ENCODE measurements around the gene MICALL1. TPM values are rescaled to one million over a fixed set of nuclear protein-coding genes. Genes with fewer than 3 reads are reported as not detected.

The MICALL1 gene
- total and polyA plus RNA-seq, 2 of the 13 experiments (the other 11 are each of a cell fraction or from before 2014, with no cell fraction given) = 7.6 to 10.6 TPM

GRCh38 chr22:37959231-37959825 is 53.2 kb downstream of the MICALL1 start (continued):
- TF ChIP-seq NR2C2 (CRISPR knock-in tag; IDR thresholded peaks at IDR 0.05; ENCODE audit: borderline replicate concordance) = no peak
- no peak for TF ChIP-seq ZNF556 (CRISPR knock-in tag; IDR thresholded peaks at IDR 0.05; ENCODE audit: borderline replicate concordance)
- no peak for TF ChIP-seq ZNF580 (CRISPR knock-in tag; IDR thresholded peaks at IDR 0.05; ENCODE audit: borderline replicate concordance, low read depth)
- TF ChIP-seq CENPX (CRISPR knock-in tag; IDR thresholded peaks at IDR 0.05) = no peak

- Histone ChIP-seq H3K27ac (ENCODE audit: extremely low read length, insufficient read depth, low read length) (no peak overlapping the region), H3K79me2 (ENCODE audit: insufficient read depth, low read length) (peaks cover 17% of the 10 kb centered on the region), H3K36me3 (replicated peaks in 1 of 2; ENCODE audit: control insufficient read depth in 1 of 2, insufficient read depth in 2 of 2, low read length in 2 of 2) (peaks cover 23 to 63% of the 10 kb centered on the region in 2 experiments), H3K4me1 (ENCODE audit: insufficient read depth, low read length) (peaks cover 34% of the 10 kb centered on the region), H4K20me1 (ENCODE audit: insufficient read depth, low read length) (no peaks in the 10 kb centered on the region), H3K9ac (ENCODE audit: insufficient read depth, low read depth, low read length) (no peak overlapping the region), H3K4me3 (replicated peaks in 1 of 3; ENCODE audit: insufficient read depth in 1 of 3, low read depth in 2 of 3, low read length in 3 of 3) (no peak overlapping the region), H3K9me3 (ENCODE audit: low read length) (no peaks in the 10 kb centered on the region), H3K4me2 (ENCODE audit: low read depth, low read length) (no peak overlapping the region), H2AFZ (ENCODE audit: low read length) (no peak overlapping the region), H3K27me3 (ENCODE audit: control insufficient read depth in 1 of 2, insufficient read depth in 2 of 2, low read length in 2 of 2) (no peaks in the 10 kb centered on the region)
- POLR2A ChIA-PET = no interaction called here
- intact Hi-C loops (cut with micrococcal nuclease; ENCODE audit: unreplicated experiment) = no loop called here
- in situ Hi-C loops (cut with HindIII; ENCODE audit: extremely low pct_ligation_motif_present, low pct_unique_long_range_greater_than_20kb) = no loop called here
- 100% methylated on average over 4 of the region's 4 CpGs for WGBS (ENCODE audit: low lambda C conversion rate)
- TF ChIP-seq ZNF644 (CRISPR knock-in tag; IDR thresholded peaks at IDR 0.05; ENCODE audit: low read depth) (no peak), ZNF121 (CRISPR knock-in tag; IDR thresholded peaks at IDR 0.05) (peak; percentile 37; the same call in 1 of the 2 replicates)
- BruUV-seq (replicated peaks) = no TSS peak
- DNase-seq (ENCODE audit: low spot score) (no peak), FAIRE-seq (no peak), ATAC-seq (no peak)
- CTCF ChIA-PET (ENCODE audit: low intra/inter-chr PET ratio, low total read pairs) = no interaction called here
Observed at GRCh38 chr22:37961062-37961461, 55.0 kb downstream of the MICALL1 start.
